K562 (cell line): Measurements from ENCODE around the gene LCNL1. TPM values are rescaled to one million over a fixed set of nuclear protein-coding genes. Genes with fewer than 3 reads are reported as not detected.

Source experiments
- CBFA2T2 ChIP-seq: fragments of 450-650 bp; conservative IDR thresholded peaks from 2 replicates; pipeline ENCODE4 v1.6.1; 2017; ENCODE audit warnings: mild to moderate bottlenecking
- CREM ChIP-seq: IDR thresholded peaks from 2 replicates; pipeline ENCODE4 v1.6.1; 2014; ENCODE audit warnings: antibody characterized with exemption, low read depth
- NELFE ChIP-seq: IDR thresholded peaks from 2 replicates; pipeline ENCODE4 v1.6.1; 2011; ENCODE audit warnings: mild to moderate bottlenecking; ENCODE audit not compliant: insufficient read depth, insufficient read length
- SIX5 ChIP-seq, 2 experiments: IDR thresholded peaks; 2 replicates each; pipeline ENCODE4 v1.6.1; 2011; ENCODE audit warnings: low read length in 2 of 2, borderline replicate concordance in 1 of 2, low read depth in 1 of 2, mild to moderate bottlenecking in 1 of 2, moderate library complexity in 1 of 2; ENCODE audit not compliant: insufficient read depth in 1 of 2
- TCF7 ChIP-seq: sonication (generic); IDR thresholded peaks from 2 replicates; pipeline ENCODE4 v1.6.1; 2016; ENCODE audit warnings: antibody characterized with exemption, borderline replicate concordance
- polyA plus RNA-seq, 8 experiments: library from polyadenylated mRNA; depleted of rRNA in 4 of 8; stranded (reverse) in 5 of 8; unstranded in 3 of 8; fragments of >200 nt; fragmentation: Nextera tagmentation in 2 of 8; fragmentation: Illumina TruSeq in 1 of 8; extraction: Ambion mirVana in 2 of 8; extraction: Trizol in 1 of 8; gene quantifications; 2 replicates each; pipeline versions ENCODE4 v1.2.1 to v1.2.3, GENCODE V29; 2011 to 2014; ENCODE audit warnings: inconsistent platforms in 1 of 8, missing spikeins in 1 of 8
- total RNA-seq, 7 experiments: library from RNA; depleted of rRNA in 6 of 7; stranded (reverse); fragments of >200 nt in 6 of 7; fragmentation: Illumina TruSeq in 2 of 7; extraction: Trizol in 2 of 7; gene quantifications; 2 replicates each; pipeline versions ENCODE4 v1.2.1 to v1.2.3, GENCODE V29; 2011 to 2021; ENCODE audit warnings: low replicate concordance in 1 of 7
- TF ChIP-seq, protein P1 (sequence below): fragments of 250-450 bp; sonication (Bioruptor Pico); IDR thresholded peaks from 2 replicates; pipeline ENCODE4 v1.5.0; 2021; ENCODE audit warnings: mild to moderate bottlenecking, moderate library complexity
- TF ChIP-seq, protein P2 (sequence below): fragments of 450-650 bp; formaldehyde crosslinking; IDR thresholded peaks from 2 replicates; pipeline ENCODE4 v1.4.0; 2020; ENCODE audit warnings: mild to moderate bottlenecking, moderate library complexity
- TF ChIP-seq, protein P3 (sequence below), 2 experiments: fragments of 450-650 bp in 1 of 2; sonication (generic) in 1 of 2; formaldehyde crosslinking in 1 of 2; IDR thresholded peaks in 1 of 2; conservative IDR thresholded peaks in 1 of 2; 2 replicates each; pipeline versions ENCODE4 v1.6.1 to v1.8.1; 2016 to 2023; ENCODE audit warnings: mild to moderate bottlenecking in 2 of 2, moderate library complexity in 2 of 2, inconsistent platforms in 1 of 2, missing genetic modification reagents in 1 of 2
- TF ChIP-seq, protein P4 (sequence below): fragments of 250-450 bp; sonication (Bioruptor Pico); IDR thresholded peaks from 2 replicates; pipeline ENCODE4 v1.4.0; 2020
- TF ChIP-seq, protein P5 (sequence below): sonication (generic); formaldehyde crosslinking; IDR thresholded peaks from 2 replicates; pipeline ENCODE4 v1.5.0; 2020; ENCODE audit warnings: missing genetic modification reagents

LCNL1 gene
- total and polyA plus RNA-seq, 9 of the 15 experiments (the other 6 are each of a cell fraction or from before 2014, with no cell fraction given) = 0.04 to 0.16 (median 0.04) TPM; not detected in 4

DNA sequence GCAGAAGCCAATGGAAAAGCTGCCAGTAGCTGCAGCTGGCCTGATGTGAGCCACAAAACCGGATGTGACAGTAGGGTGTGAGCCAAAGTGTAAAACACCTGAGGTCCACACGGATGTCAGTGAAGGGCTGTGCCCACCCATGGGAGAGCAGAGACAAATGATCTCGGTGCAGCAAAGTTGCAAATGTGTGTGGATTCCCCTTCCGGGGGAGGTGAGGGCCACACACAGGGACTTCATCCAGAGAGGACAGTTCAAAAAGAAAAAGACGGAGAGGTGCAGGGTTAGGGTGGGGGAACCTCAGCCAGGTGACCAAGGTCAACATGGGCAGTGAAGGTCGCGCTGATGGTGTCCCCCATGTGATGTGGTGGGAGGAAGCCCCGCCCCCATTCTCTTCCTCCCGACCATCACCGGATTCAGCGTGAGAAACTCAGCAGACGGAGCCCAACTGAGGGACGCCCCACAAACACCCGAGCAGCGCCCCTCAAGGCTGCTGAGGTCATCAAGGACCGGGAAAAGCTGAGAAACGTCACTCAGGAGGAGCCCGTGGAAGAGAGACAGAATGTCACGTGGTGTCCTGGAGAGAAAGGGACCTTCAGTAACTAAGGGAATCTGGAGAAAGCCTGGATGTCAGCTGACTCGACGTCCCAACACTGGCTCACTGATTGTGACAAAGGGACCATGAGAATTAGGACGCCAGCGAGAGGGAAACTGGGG lies 16.9 kb upstream of the LCNL1 start (continued):
- TF ChIP-seq, protein P1, sequence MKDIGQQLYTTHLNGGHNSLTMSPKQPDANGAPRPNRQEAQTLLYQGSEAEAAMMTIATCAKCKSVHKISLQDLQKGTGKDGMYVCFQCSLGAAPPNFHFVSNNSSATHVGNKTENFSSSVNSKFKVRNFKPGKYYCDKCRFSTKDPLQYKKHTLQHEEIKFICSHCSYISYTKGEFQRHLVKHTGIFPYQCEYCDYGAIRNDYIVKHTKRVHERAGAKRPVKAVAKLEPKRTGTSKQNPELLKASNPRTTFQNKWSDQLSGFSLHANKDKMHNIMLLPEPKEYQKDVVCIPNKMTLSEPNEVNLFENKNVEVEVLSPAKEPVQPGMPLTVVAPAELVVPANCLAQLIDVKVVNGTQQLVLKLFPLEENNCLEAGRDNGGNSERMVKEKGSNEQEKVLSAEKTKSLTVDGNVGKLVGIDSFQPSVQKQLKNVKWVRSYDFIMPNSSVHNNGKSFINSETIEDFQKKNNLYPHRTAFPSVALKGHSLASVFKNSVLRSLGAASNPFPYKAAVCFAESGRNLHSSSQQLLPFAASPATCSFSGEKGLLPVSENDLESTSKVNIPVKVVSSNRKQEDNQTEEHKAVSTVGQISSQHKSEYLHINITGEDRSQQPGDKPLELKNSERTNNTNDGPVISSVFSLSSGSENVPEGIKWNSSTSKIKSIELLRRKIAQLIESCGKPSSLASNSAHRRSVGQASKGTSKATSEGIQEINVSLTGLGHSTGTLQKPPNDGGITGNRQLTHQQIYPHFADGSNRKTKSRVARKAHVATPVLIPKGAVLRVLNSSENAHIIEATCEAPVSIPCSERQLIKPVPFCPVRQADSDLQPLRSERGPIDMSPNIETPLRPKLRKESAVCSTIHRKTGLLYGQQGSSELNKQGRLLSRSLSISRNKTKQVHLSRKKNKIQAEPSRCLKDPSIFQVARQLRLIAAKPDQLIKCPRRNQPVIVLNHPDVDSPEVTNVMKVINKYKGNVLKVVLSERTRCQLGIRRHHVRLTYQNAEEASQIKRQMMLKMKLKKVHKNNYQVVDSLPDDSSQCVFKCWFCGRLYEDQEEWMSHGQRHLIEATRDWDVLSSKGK (CRISPR knock-in tag) = no peak
- peak; percentile 57 for TF ChIP-seq CBFA2T2
- TF ChIP-seq, protein P2, sequence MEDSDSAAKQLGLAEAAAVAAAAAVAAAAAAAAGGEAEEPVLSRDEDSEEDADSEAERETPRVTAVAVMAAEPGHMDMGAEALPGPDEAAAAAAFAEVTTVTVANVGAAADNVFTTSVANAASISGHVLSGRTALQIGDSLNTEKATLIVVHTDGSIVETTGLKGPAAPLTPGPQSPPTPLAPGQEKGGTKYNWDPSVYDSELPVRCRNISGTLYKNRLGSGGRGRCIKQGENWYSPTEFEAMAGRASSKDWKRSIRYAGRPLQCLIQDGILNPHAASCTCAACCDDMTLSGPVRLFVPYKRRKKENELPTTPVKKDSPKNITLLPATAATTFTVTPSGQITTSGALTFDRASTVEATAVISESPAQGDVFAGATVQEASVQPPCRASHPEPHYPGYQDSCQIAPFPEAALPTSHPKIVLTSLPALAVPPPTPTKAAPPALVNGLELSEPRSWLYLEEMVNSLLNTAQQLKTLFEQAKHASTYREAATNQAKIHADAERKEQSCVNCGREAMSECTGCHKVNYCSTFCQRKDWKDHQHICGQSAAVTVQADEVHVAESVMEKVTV (CRISPR knock-in tag) = no peak
- TF ChIP-seq TCF7 = no peak
- TF ChIP-seq SIX5 (IDR thresholded peaks at IDR 0.05; ENCODE audit: borderline replicate concordance in 1 of 2, insufficient read depth in 1 of 2, low read depth in 1 of 2, low read length in 2 of 2) = no peak
- TF ChIP-seq, protein P3, sequence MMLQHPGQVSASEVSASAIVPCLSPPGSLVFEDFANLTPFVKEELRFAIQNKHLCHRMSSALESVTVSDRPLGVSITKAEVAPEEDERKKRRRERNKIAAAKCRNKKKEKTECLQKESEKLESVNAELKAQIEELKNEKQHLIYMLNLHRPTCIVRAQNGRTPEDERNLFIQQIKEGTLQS (IDR thresholded peaks at IDR 0.05) = peak; percentile 26; the same call in 1 of the 2 replicates
- TF ChIP-seq, protein P3 (CRISPR knock-in tag; conservative IDR thresholded peaks at IDR 0.05) = no peak
- TF ChIP-seq, protein P4, sequence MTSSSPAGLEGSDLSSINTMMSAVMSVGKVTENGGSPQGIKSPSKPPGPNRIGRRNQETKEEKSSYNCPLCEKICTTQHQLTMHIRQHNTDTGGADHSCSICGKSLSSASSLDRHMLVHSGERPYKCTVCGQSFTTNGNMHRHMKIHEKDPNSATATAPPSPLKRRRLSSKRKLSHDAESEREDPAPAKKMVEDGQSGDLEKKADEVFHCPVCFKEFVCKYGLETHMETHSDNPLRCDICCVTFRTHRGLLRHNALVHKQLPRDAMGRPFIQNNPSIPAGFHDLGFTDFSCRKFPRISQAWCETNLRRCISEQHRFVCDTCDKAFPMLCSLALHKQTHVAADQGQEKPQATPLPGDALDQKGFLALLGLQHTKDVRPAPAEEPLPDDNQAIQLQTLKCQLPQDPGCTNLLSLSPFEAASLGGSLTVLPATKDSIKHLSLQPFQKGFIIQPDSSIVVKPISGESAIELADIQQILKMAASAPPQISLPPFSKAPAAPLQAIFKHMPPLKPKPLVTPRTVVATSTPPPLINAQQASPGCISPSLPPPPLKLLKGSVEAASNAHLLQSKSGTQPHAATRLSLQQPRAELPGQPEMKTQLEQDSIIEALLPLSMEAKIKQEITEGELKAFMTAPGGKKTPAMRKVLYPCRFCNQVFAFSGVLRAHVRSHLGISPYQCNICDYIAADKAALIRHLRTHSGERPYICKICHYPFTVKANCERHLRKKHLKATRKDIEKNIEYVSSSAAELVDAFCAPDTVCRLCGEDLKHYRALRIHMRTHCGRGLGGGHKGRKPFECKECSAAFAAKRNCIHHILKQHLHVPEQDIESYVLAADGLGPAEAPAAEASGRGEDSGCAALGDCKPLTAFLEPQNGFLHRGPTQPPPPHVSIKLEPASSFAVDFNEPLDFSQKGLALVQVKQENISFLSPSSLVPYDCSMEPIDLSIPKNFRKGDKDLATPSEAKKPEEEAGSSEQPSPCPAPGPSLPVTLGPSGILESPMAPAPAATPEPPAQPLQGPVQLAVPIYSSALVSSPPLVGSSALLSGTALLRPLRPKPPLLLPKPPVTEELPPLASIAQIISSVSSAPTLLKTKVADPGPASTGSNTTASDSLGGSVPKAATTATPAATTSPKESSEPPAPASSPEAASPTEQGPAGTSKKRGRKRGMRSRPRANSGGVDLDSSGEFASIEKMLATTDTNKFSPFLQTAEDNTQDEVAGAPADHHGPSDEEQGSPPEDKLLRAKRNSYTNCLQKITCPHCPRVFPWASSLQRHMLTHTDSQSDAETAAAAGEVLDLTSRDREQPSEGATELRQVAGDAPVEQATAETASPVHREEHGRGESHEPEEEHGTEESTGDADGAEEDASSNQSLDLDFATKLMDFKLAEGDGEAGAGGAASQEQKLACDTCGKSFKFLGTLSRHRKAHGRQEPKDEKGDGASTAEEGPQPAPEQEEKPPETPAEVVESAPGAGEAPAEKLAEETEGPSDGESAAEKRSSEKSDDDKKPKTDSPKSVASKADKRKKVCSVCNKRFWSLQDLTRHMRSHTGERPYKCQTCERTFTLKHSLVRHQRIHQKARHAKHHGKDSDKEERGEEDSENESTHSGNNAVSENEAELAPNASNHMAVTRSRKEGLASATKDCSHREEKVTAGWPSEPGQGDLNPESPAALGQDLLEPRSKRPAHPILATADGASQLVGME = no peak
- TF ChIP-seq, protein P5, sequence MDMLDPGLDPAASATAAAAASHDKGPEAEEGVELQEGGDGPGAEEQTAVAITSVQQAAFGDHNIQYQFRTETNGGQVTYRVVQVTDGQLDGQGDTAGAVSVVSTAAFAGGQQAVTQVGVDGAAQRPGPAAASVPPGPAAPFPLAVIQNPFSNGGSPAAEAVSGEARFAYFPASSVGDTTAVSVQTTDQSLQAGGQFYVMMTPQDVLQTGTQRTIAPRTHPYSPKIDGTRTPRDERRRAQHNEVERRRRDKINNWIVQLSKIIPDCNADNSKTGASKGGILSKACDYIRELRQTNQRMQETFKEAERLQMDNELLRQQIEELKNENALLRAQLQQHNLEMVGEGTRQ (CRISPR knock-in tag) = peak; percentile 74
- TF ChIP-seq CREM = peak; percentile 54
- TF ChIP-seq NELFE = no peak
